ENCODE data around the gene SLC16A13. TPM values are rescaled to one million over a fixed set of nuclear protein-coding genes. Genes with fewer than 3 reads are reported as not detected.
A peak's percentile ranks its signal among the peaks of the same experiment; 100 is the strongest.

SLC16A13 gene
- total RNA-seq, 1 donor from 2014 or later = 1.4 TPM

GRCh38 chr17:6995500-6996255 is 40.1 kb upstream of the SLC16A13 start, which contains the start of gene ALOX12:
ALOX12 (plus strand) TSS chr17:6996049; CDS start chr17:6996118, 69 bp downstream.
- intact Hi-C loops (cut with micrococcal nuclease) = no loop called here
- Histone ChIP-seq H3K4me1 (peaks cover 19% of the 10 kb centered on the region), H3K9me3 (replicated peaks) (no peaks in the 10 kb centered on the region), H3K27ac (replicated peaks) (no peak within 1 kb of the TSS), H3K36me3 (peaks cover 26% of the 10 kb centered on the region), H3K27me3 (ENCODE audit: low read depth) (no peaks in the 10 kb centered on the region), H3K4me3 (peak within 1 kb of the TSS; percentile 56)
- DNase-seq = no peak
- no peak for TF ChIP-seq CTCF (IDR thresholded peaks at IDR 0.05; ENCODE audit: borderline replicate concordance)

- intact Hi-C loops (cut with micrococcal nuclease) = no loop called here
- no peak for DNase-seq
These were observed 39.4 kb upstream of the SLC16A13 start for GRCh38 chr17:6996256-6997011.

DNA sequence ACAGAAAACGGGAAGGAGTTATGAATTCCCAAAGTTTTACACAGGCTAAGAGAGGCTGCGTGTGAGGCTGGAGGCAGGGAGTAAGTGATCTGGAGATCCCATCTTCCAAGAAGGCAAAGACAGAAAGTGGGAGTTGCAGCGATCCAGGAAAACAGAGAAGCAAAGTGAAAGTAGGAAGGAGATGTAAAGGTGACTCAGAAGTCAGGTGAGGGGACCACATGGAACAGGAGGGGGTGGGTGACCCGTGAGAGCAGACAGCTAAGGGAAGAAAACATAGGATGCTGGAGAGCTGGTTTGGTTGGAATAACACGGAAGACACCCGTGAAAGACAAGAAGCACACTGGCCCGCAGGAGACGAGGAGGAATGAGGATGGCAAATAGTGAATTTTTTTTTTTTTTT is 38.6 kb upstream of the SLC16A13 start:
- intact Hi-C loops (cut with micrococcal nuclease) = no loop called here

More at GRCh38 chr17:6996256-6997011, 39.4 kb upstream of the SLC16A13 start:
- no peaks in the 10 kb centered on the region for H3K27me3 ChIP-seq (ENCODE audit: low read depth)
- H3K9me3 ChIP-seq (replicated peaks) = no peaks in the 10 kb centered on the region
- no peak for TF ChIP-seq CTCF (IDR thresholded peaks at IDR 0.05; ENCODE audit: borderline replicate concordance)
- peaks cover 34% of the 10 kb centered on the region for H3K36me3 ChIP-seq
- peak overlapping the region; percentile 56 for H3K4me3 ChIP-seq
- peaks cover 19% of the 10 kb centered on the region for H3K4me1 ChIP-seq
- no peak overlapping the region for H3K27ac ChIP-seq (replicated peaks)

GRCh38 chr17:6998855-6999508 is 36.8 kb upstream of the SLC16A13 start:
- H3K27ac ChIP-seq (replicated peaks) = no peak overlapping the region
- H3K36me3 ChIP-seq = peaks cover 56% of the 10 kb centered on the region
- H3K4me1 ChIP-seq = peaks cover 13% of the 10 kb centered on the region
- intact Hi-C loops (cut with micrococcal nuclease) = no loop called here
- DNase-seq = no peak
- no peaks in the 10 kb centered on the region for H3K9me3 ChIP-seq (replicated peaks)
- H3K27me3 ChIP-seq (ENCODE audit: low read depth) = no peaks in the 10 kb centered on the region
- H3K4me3 ChIP-seq = no peak overlapping the region
- TF ChIP-seq CTCF (IDR thresholded peaks at IDR 0.05; ENCODE audit: borderline replicate concordance) = no peak

More for the DNA sequence above, 38.6 kb upstream of the SLC16A13 start:
- Histone ChIP-seq H3K27me3 (ENCODE audit: low read depth) (no peaks in the 10 kb centered on the region), H3K36me3 (peaks cover 41% of the 10 kb centered on the region), H3K27ac (replicated peaks) (no peak overlapping the region), H3K4me1 (peaks cover 19% of the 10 kb centered on the region), H3K9me3 (replicated peaks) (no peaks in the 10 kb centered on the region), H3K4me3 (no peak overlapping the region)
- no peak for DNase-seq
- TF ChIP-seq CTCF (IDR thresholded peaks at IDR 0.05; ENCODE audit: borderline replicate concordance) = no peak

DNA sequence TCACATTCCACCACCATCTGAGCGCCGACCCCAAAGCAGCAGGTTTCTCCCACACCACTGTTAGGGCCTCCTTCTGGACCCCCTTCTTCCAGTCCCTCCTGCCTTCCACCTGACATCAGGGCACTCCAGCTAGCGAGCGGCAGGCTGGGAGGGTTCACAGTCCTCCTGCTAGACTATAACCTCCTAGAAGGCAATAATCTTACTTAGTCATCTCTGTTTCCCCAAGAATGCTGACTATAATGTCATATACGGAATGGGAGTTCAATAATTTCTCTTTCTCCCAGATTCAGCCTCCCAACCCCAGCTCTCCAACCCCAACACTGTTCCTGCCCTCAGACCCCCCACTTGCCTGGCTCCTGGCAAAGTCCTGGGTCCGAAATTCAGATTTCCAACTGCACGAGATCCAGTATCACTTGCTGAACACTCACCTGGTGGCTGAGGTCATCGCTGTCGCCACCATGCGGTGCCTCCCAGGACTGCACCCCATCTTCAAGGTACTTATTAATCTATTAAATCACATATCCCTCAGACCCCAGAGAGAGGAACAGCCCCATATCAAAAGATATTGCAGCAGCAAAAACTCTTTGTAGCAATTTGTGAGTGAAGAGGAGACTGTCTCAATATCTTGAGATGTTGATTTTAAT is 34.4 kb upstream of the SLC16A13 start:
- Histone ChIP-seq H3K4me3 (no peak overlapping the region), H3K36me3 (peaks cover 56% of the 10 kb centered on the region), H3K27me3 (ENCODE audit: low read depth) (no peaks in the 10 kb centered on the region), H3K9me3 (replicated peaks) (no peaks in the 10 kb centered on the region), H3K4me1 (peaks cover under 1% of the 10 kb centered on the region), H3K27ac (replicated peaks) (no peak overlapping the region)
- intact Hi-C loops (cut with micrococcal nuclease) = loop anchor here (5.0 kb wide), 1 partner anchor 89 kb away; no protein-coding TSS in a partner anchor
- no peak for DNase-seq
- TF ChIP-seq CTCF (IDR thresholded peaks at IDR 0.05; ENCODE audit: borderline replicate concordance) = peak; percentile 56

Measured in left ventricle myocardium inferior (tissue), 1 donor.